Fibroblast of lung (primary cell): Measurements from ENCODE around the gene RIPK3.

ENCODE experiments used
- CTCF ChIP-seq, 2 donors: IDR thresholded peaks in 1 of 2; conservative IDR thresholded peaks in 1 of 2; 1 replicate in 1 of 2; 2 replicates in 1 of 2; pipeline ENCODE4 v1.5.1; 2011 to 2012; ENCODE audit warnings: low read length in 2 of 2, control low read depth in 1 of 2, inconsistent platforms in 1 of 2, low read depth in 1 of 2, mild to moderate bottlenecking in 1 of 2
- EZH2 ChIP-seq: IDR thresholded peaks from 2 replicates; pipeline ENCODE4 v1.5.1; 2012; ENCODE audit warnings: low read length, control low read depth, mild to moderate bottlenecking; ENCODE audit errors: missing control alignments

GRCh38 chr14:24337144-24337823 lies 2.5 kb downstream of the RIPK3 start:
- TF ChIP-seq CTCF (conservative IDR thresholded peaks at IDR 0.05 in 1 of 2, IDR thresholded peaks at IDR 0.05 in 1 of 2; ENCODE audit: low read depth in 1 of 2, low read length in 2 of 2) (no peak), EZH2 (no peak)
